Neutrophil (primary cell): ENCODE data around the gene COQ10A.

Experiments used
- H3K27ac ChIP-seq: fragments of 200-600 bp; sonication (generic); 2 replicates; pipeline ENCODE4 v1.5.1; 2016; ENCODE audit warnings: mild to moderate bottlenecking, moderate library complexity
- H3K27me3 ChIP-seq: fragments of 200-600 bp; sonication (generic); 2 replicates; pipeline ENCODE4 v1.6.0; 2016; ENCODE audit warnings: mild to moderate bottlenecking
- H3K36me3 ChIP-seq: fragments of 200-600 bp; sonication (generic); 2 replicates; pipeline ENCODE4 v1.5.1; 2017
- H3K4me1 ChIP-seq, 2 experiments: fragments of 200-600 bp in 1 of 2; sonication (generic) in 1 of 2; 1 replicate in 1 of 2; 2 replicates in 1 of 2; pipeline versions ENCODE4 v1.5.1 to v1.6.1; 2013 to 2016; ENCODE audit warnings: low read depth in 1 of 2, low read length in 1 of 2, mild to moderate bottlenecking in 1 of 2, moderate library complexity in 1 of 2; ENCODE audit not compliant: control insufficient read depth in 1 of 2, insufficient read depth in 1 of 2
- H3K4me3 ChIP-seq, 2 experiments: fragments of 200-600 bp in 1 of 2; sonication (generic) in 1 of 2; 1 replicate in 1 of 2; 2 replicates in 1 of 2; pipeline ENCODE4 v1.5.1; 2013 to 2016; ENCODE audit warnings: low read depth in 1 of 2, low read length in 1 of 2, mild to moderate bottlenecking in 1 of 2, moderate library complexity in 1 of 2
- H3K9me3 ChIP-seq: fragments of 200-600 bp; sonication (generic); 2 replicates; pipeline ENCODE4 v1.5.1; 2016
- TF ChIP-seq, protein P1 (sequence below): fragments of 200-600 bp; sonication (generic); IDR thresholded peaks from 2 replicates; pipeline ENCODE4 v1.5.1; 2016; ENCODE audit warnings: antibody characterized with exemption

Gene COQ10A

DNA sequence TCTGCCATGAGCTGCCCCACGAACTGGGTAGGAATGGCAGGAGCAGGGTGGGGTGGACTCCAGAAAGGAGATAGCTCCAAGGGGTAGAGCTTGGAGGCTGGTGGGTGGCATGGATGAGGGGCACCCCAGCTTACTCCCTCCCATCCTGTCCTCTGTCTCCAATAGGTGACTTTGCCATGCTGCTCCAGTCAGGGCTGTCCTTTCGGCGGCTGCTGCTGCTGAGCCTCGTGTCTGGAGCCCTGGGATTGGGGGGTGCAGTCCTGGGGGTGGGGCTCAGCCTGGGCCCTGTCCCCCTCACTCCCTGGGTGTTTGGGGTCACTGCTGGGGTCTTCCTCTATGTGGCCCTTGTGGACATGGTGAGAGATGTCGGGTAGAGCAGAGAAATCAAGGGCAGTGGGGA is 29.8 kb upstream of the COQ10A start:
- TF ChIP-seq, protein P1, sequence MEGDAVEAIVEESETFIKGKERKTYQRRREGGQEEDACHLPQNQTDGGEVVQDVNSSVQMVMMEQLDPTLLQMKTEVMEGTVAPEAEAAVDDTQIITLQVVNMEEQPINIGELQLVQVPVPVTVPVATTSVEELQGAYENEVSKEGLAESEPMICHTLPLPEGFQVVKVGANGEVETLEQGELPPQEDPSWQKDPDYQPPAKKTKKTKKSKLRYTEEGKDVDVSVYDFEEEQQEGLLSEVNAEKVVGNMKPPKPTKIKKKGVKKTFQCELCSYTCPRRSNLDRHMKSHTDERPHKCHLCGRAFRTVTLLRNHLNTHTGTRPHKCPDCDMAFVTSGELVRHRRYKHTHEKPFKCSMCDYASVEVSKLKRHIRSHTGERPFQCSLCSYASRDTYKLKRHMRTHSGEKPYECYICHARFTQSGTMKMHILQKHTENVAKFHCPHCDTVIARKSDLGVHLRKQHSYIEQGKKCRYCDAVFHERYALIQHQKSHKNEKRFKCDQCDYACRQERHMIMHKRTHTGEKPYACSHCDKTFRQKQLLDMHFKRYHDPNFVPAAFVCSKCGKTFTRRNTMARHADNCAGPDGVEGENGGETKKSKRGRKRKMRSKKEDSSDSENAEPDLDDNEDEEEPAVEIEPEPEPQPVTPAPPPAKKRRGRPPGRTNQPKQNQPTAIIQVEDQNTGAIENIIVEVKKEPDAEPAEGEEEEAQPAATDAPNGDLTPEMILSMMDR, result no peak
- Histone ChIP-seq H3K27me3 (no peaks in the 10 kb centered on the region), H3K4me1 (no peaks in the 10 kb centered on the region), H3K9me3 (no peaks in the 10 kb centered on the region), H3K4me3 (no peak overlapping the region), H3K36me3 (peaks cover 57% of the 10 kb centered on the region), H3K27ac (no peak overlapping the region)

DNA sequence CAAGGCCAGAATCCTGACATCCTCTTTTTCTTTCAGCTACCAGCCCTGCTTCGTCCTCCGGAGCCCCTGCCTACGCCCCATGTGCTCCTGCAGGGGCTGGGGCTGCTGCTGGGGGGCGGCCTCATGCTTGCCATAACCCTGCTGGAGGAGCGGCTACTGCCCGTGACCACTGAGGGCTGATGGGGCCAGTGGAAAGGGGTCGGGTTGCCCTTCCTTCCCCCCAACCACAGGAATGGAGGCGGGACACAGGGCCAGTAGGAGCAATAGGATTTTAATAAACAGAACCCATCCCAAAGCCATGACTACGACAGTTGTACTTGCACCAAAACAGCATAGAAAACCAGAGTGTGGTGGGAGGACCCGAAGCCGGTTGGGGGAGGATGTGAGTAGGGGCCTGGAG is 29.2 kb upstream of the COQ10A start:
- no peaks in the 10 kb centered on the region for H3K4me1 ChIP-seq
- H3K36me3 ChIP-seq, result peaks cover 62% of the 10 kb centered on the region
- TF ChIP-seq, protein P1, result no peak
- H3K27me3 ChIP-seq, result no peaks in the 10 kb centered on the region
- H3K27ac ChIP-seq, result no peak overlapping the region
- H3K9me3 ChIP-seq, result no peaks in the 10 kb centered on the region
- no peak overlapping the region for H3K4me3 ChIP-seq

DNA sequence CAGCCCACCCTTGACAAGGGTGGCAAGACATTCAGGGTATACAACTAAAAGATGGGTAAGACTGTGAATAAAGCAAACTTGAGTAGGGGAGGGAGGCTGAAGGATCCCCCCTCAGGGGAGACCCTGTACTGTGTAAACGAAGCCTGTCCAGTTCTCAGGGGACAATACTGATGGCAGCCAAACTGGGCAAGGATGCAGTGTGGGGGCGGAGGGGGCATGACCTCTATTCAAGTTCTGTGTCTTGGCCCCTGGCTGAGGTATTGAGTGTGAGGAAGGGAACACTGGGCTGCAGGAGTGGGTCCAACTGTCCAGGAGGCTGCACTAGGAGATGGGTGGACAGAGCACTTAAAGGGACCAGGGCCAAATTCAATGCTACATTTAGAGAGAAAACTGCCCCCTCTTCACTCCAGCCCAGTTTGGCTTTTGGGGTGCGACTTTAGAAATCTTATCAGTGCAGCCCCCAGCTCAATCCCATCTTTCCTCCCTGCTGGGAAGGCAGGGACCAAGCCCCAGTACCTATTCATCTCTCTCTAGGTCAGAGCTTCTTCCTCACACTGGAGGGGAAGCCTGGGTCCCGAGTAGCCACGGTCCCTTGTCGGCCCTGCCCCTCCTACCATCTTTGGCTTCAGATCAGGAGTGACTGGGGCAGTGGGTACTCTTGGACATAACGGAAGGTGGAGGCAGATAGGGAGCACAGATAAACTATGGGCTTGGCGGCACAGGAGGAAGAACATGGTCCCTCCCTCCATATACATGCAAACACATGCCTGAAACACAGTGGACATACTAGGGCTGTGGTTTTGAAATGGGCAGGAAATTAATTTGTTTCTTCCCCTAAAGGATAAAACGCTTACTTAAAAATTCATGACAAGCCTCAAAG is 25.1 kb upstream of the COQ10A start:
- TF ChIP-seq, protein P1, result no peak
- H3K27me3 ChIP-seq, result no peaks in the 10 kb centered on the region
- peaks cover 97% of the 10 kb centered on the region for H3K36me3 ChIP-seq
- H3K27ac ChIP-seq, result no peak overlapping the region
- H3K4me3 ChIP-seq, result no peak overlapping the region
- no peaks in the 10 kb centered on the region for H3K4me1 ChIP-seq
- no peaks in the 10 kb centered on the region for H3K9me3 ChIP-seq

DNA sequence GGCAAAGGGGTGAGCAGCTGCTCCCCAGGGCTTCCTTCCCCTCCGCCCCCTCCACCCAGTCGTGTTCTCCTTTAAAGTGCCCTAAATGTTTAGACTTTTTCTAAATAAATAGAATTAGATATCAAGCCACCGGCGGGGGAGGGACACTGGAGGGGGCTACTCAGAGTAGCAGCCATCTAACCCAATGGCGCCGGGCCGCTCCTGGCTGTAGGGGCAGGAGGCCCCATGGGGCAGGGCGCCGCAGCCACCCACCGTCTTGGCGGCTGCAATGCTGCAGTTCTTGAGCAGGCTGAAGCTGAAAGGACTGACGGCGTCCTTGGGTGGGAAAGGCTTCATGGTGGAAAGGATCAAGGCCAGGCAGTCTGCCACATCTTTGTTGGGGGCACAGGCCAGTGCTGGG is 23.8 kb upstream of the COQ10A start:
- Histone ChIP-seq H3K4me3 (no peak overlapping the region), H3K27ac (no peak overlapping the region), H3K9me3 (no peaks in the 10 kb centered on the region)

DNA sequence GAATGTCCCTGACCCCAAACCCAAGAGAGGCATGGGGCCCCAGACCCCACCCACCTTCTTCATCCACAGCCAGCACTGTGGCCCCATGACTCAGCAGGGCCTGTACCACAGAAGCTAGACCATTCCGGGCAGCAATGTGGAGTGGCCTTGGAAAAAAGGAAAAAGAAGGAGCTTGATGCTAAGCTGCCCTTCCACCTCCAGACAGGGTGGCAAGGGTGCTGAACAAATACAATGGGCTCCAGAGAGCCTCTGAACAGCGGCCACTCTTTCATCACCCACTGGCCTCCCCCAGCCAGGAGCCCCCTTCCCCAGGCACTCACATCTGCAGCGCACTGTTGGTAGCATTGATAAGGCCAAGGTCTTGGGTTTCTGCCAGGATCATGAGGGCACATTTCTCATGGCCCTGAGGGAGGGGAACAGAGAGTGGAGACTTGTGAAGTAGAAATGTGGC is 23.0 kb upstream of the COQ10A start:
- Histone ChIP-seq H3K27ac (no peak overlapping the region), H3K4me1 (no peaks in the 10 kb centered on the region), H3K4me3 (no peak overlapping the region), H3K9me3 (no peaks in the 10 kb centered on the region), H3K36me3 (peaks cover 99% of the 10 kb centered on the region), H3K27me3 (no peaks in the 10 kb centered on the region)
- TF ChIP-seq, protein P1, result no peak

More for the DNA sequence above, 23.8 kb upstream of the COQ10A start:
- Histone ChIP-seq H3K4me1 (no peaks in the 10 kb centered on the region), H3K27me3 (no peaks in the 10 kb centered on the region), H3K36me3 (peaks cover 97% of the 10 kb centered on the region)
- TF ChIP-seq, protein P1, result no peak
